HG02852 (cell line): ENCODE data around the gene NCBP1.

Source experiments
- ATAC-seq: cut with Tn5 transposase; IDR thresholded peaks from one replicate; pipeline ENCODE4 v1.9.1; 2021; ENCODE audit warnings: mild to moderate bottlenecking, moderate library complexity; ENCODE audit not compliant: unreplicated experiment

The NCBP1 gene

GRCh38 chr9:97710356-97711222 is 77.0 kb downstream of the NCBP1 start:
- no peak for ATAC-seq

- ATAC-seq = no peak
These were observed 77.6 kb downstream of the NCBP1 start for GRCh38 chr9:97711223-97711626.

- no peak for ATAC-seq
These were observed 80.8 kb downstream of the NCBP1 start for GRCh38 chr9:97714435-97714834.

GRCh38 chr9:97717866-97718265 is 84.2 kb downstream of the NCBP1 start:
- no peak for ATAC-seq

GRCh38 chr9:97721396-97721795 is 87.8 kb downstream of the NCBP1 start:
- no peak for ATAC-seq

- ATAC-seq = no peak
These were observed 88.7 kb downstream of the NCBP1 start for GRCh38 chr9:97722331-97722730.
